HTERT RPE-1 (cell line): Measurements from ENCODE around the gene TLNRD1.

Experiments used
- in situ Hi-C: fragments of 300-500 bp; cut with MboI; formaldehyde crosslinking; loops from 4 replicates; pipeline ENCODE4 v1.14.3; 2020; ENCODE audit warnings: low sequenced_read_pairs

TLNRD1 gene

DNA sequence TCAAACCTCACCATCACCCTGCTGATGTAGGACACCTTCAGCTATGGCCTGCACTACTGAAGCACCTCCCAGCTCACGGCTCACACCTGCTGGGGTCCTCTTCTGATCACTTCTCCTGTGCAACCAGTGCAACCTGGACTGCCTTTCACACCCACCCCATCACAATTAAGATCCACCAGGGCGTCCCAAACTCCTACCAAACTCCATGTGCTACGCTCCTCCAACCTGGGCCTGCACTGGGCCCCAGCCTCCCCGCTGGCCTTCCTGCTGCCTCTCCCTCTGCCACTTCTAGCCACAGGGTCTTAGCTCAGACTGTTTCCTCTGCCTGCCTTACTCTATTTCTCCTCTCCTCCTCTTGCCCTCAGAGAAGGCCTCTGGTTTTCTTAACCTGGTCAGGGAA is 23.9 kb upstream of the TLNRD1 start:
- in situ Hi-C loops, result no loop called here

DNA sequence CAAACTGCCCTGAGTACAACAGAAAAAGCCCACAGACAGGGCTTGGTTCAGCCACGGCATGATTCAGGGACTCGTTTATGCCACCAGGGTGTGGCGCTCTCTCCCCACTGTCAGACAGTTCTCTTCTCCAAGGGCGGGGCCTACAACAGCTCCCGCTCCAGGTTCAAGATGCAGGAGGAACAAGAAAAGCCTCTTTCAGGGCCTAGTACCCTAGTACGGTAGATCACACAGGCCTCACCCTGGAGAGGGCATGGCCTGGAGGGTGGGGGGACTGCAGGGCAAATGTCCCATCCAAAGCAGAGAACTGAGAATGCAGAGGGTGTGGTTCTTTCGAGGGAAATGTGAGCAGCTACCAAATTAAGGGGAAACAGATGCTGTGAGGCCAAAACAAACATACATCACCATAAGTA is 23.1 kb upstream of the TLNRD1 start:
- in situ Hi-C loops, result no loop called here

DNA sequence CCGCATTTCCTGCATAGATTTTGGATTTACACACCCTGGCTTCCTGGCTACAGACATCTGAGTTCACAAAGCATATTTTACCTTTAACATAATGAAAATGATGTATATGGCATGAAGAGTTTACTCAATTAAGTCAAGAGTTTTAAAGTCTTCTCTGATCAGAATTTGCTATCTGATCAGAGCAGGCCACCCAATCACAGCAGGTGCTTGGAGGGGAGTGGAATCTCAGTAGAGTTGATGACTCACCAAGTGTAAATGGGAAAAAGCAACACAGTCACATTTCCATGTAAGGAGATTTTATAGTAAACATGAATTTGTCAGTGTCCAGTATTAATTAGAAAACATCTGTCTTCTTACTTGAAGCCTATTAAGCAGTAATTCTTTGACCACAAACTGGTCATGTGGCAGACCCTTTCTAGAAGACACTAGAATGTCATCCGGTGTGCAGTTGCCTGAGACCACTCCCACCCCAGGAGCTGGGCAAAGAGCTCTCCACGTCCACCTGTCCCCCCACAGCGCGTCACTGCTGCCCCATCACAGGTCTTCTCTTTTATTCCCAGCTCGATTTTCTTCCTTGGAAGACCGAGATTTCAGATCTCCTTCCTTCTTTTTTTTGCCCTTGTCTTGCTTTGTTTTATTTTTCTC is 21.9 kb upstream of the TLNRD1 start:
- in situ Hi-C loops, result no loop called here

DNA sequence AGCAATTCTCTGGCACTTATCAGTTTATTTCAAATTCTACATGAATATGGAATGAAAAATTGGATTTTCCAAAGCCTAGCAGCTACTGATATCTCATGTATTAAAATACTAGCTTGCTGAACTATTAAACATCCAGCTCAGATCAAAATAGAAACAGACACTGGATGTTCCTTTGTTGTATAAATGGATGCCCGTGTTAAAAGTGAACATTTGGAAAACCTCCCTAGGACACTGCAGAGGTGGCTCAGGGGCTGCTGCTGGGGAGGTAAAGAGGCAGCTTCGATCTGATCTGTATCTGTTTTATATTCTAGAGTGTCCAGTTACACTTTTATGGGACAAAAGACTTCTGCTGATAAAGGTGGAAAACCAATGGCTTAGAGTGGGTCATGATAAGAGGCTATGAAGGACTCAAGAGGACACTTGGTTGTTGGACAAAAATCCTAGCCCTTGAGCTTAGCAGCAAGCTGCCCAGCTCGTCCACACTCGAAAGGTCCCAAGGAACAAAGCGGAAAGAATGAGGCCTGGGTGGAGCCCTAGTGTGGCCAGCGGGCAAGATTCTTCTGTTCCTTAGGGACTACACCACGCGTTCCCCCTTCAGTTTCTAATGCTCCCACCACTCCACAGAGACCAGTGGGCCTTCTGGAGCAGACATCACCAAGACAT is 21.1 kb upstream of the TLNRD1 start:
- in situ Hi-C loops, result no loop called here

DNA sequence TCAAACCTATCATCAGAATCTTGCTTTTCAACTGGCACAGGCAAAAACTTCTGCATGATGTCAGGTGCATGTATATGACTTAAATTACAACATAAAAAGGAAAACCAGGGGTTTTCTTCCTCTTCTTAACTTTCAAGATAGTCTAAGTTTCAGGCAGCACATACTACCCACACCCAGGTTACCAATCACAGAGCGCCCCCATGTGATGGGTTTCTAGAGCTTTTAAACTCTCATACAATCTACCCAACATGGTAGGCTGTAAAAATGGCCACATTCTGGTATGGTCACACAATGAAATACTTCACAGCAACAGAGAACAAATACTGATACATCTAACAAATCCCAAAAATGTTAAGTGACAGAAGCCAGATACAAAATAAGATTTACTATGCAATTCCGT is 18.5 kb upstream of the TLNRD1 start:
- in situ Hi-C loops, result no loop called here

GRCh38 chr15:80982839-80983238 is 17.9 kb upstream of the TLNRD1 start:
- in situ Hi-C loops, result no loop called here

DNA sequence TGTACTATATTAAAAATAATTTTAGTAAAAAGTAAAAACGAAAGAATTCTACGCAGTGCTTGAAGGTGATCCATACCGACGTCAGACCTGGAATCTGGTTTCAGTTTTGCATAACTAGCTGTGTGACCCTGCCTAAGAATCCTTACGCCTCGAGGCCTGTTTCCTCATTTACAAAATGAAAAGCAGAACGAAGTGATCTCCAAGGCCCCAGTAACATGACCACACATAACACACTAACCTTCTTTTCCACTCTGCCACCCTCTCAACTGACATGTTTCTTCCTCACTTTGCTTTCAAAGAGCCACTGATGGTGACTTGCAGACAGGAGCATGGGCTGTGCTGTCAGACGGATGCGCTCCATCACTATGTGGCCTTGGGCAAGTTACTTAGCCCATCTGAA is 15.9 kb upstream of the TLNRD1 start:
- in situ Hi-C loops, result no loop called here

- in situ Hi-C loops, result no loop called here
These were observed 14.7 kb upstream of the TLNRD1 start for GRCh38 chr15:80985981-80986380.

- in situ Hi-C loops, result no loop called here
These were observed 14.2 kb upstream of the TLNRD1 start for GRCh38 chr15:80986487-80986886.

GRCh38 chr15:80988148-80988796 is 12.5 kb upstream of the TLNRD1 start:
- in situ Hi-C loops, result no loop called here

- in situ Hi-C loops, result no loop called here
These were observed 11.6 kb upstream of the TLNRD1 start for GRCh38 chr15:80989081-80989517.

GRCh38 chr15:80989518-80990478 is 10.9 kb upstream of the TLNRD1 start, which contains the start of gene MESD:
Gene MESD (minus strand): TSS chr15:80989819. CDS start chr15:80989791, 28 bp downstream.
- in situ Hi-C loops, result no loop called here

- in situ Hi-C loops, result no loop called here
These were observed 9.8 kb upstream of the TLNRD1 start for GRCh38 chr15:80990955-80991354.

GRCh38 chr15:80991421-80991820 is 9.3 kb upstream of the TLNRD1 start:
- in situ Hi-C loops, result no loop called here

- in situ Hi-C loops, result no loop called here
These were observed 8.7 kb upstream of the TLNRD1 start for GRCh38 chr15:80992006-80992405.

DNA sequence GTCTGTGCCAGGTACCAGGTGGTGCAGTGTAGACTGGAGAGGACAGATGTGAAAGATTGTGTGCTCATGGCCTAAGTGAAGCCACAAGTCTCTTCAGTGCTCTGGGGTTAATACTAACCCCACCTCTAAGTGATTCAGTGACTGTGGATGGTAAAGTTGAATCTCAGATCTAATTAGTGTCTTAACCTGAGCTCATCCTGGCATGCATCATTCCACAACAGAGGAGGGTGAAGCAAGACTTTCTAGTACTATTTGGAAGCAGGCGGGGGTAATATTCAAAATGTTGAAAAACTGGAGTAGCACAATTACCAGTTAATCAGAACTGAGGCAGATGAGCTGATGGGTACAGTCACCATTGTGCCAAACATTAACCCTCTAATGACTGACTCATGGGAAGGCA is 8.3 kb upstream of the TLNRD1 start:
- in situ Hi-C loops, result no loop called here

GRCh38 chr15:80996247-80996646 is 4.5 kb upstream of the TLNRD1 start:
- in situ Hi-C loops, result no loop called here

GRCh38 chr15:80997692-80998091 is 3.0 kb upstream of the TLNRD1 start:
- in situ Hi-C loops, result no loop called here

GRCh38 chr15:80998251-80998650 is 2.5 kb upstream of the TLNRD1 start:
- in situ Hi-C loops, result no loop called here

DNA sequence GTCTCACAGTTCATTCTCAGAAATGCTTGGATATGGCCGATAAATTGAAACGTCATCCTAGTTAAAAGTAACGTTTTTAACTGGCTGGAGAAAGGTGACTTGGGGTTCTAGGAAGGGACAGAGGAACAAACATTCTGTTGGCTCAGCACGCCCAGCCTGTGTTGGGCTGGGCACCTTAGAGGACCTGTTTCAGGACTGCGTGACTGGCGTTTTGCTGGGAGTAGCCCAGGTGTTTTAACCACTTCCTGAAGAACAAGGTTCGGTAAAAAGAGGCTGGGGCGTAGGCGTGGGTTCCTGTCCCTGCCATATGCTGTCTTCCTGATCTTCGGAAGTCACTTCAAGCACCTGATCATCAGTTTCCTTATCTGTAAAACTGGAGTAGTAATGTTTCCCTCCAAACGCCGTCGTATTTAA is 1.1 kb upstream of the TLNRD1 start:
- in situ Hi-C loops, result no loop called here

DNA sequence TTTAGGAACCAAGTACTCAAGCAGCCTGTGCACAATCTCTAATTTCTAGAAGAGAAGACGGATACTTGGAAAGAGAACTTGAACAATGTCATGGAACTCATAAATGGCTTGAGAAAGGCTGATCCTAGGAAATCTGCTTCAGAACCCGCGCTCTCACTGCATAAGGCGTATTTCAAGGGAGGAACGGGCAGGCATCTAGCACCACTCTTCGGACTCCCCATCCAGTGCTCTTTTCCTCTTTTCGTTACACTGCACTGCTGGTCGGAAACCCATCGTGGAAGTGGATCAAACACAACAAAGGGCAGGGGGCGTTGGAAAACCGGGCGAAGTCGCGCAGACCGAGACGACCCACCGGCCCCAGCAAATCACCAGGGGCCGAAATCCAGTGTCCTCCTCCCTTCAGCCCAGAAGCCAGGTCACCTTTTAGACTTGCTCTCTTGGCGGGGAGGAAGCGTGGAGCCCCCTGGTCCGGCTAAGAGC is 539 bp upstream of the TLNRD1 start:
- in situ Hi-C loops, result no loop called here
